Adrenal gland (tissue), 5 donors: ENCODE results near the gene SLC51B.

Source experiments
- CTCF ChIP-seq, 6 experiments: fragments of 450-650 bp in 4 of 6; fragments of 200-600 bp in 2 of 6; sonication (generic) in 1 of 6; IDR thresholded peaks; 1 replicate in 5 of 6; 2 replicates in 1 of 6; pipeline versions ENCODE4 v1.5.1 to v1.8.0; 2016 to 2021; ENCODE audit warnings: antibody characterized with exemption in 6 of 6, mild to moderate bottlenecking in 2 of 6, moderate library complexity in 1 of 6
- POLR2A ChIP-seq, 2 donors: fragments of 450-650 bp; IDR thresholded peaks; one replicate each; pipeline ENCODE4 v1.6.1; 2017; ENCODE audit warnings: antibody characterized with exemption in 2 of 2, mild to moderate bottlenecking in 2 of 2, moderate library complexity in 1 of 2
- donor health status: DM: no; HTN: no; CAD: no.

GRCh38 chr15:65068403-65068788, 23.2 kb downstream of the SLC51B start:
- no peak for TF ChIP-seq CTCF (IDR thresholded peaks at IDR 0.05)
- TF ChIP-seq POLR2A (IDR thresholded peaks at IDR 0.05): no peak
